CD4-positive, CD25-positive, alpha-beta regulatory T cell (primary cell): ENCODE data around the gene DHCR7. TPM values are rescaled to one million over a fixed set of nuclear protein-coding genes. Genes with fewer than 3 reads are reported as not detected.

ENCODE experiments used
- polyA plus RNA-seq, 4 donors: library from polyadenylated mRNA; unstranded; fragments of 300-500 nt; fragmentation: Illumina TruSeq; gene quantifications; one replicate each; pipeline ENCODE4 v1.2.3, GENCODE V29; 2021
- total RNA-seq: library from RNA; stranded (reverse); gene quantifications from one replicate; pipeline ENCODE4 v1.2.3, GENCODE V29; 2022

Gene DHCR7
- total and polyA plus RNA-seq, 5 donors from 2014 or later, result 11.2 to 21.1 (median 15.4) TPM

Other genes starting within 250 kb of the DHCR7 start
- gene SHANK2, start 195.8 kb downstream of the DHCR7 start, total RNA-seq, result not detected
- not detected for gene SHANK2, start 195.8 kb downstream of the DHCR7 start, polyA plus RNA-seq
- 151 TPM for gene NADSYN1, start 4.8 kb upstream of the DHCR7 start, total RNA-seq
- 10 to 100 TPM; 35.1 to 43.1 (median 41.2) TPM for gene NADSYN1, start 4.8 kb upstream of the DHCR7 start, polyA plus RNA-seq
- not detected for gene KRTAP5-7, start 78.9 kb upstream of the DHCR7 start, total RNA-seq
- gene KRTAP5-7, start 78.9 kb upstream of the DHCR7 start, polyA plus RNA-seq, result not detected
- gene KRTAP5-8, start 89.6 kb upstream of the DHCR7 start, total RNA-seq, result 0.35 TPM
- not detected for gene KRTAP5-8, start 89.6 kb upstream of the DHCR7 start, polyA plus RNA-seq
- gene KRTAP5-9, start 100.0 kb upstream of the DHCR7 start, total RNA-seq, result 0.35 TPM
- gene KRTAP5-9, start 100.0 kb upstream of the DHCR7 start, polyA plus RNA-seq, result not detected
- not detected for gene KRTAP5-10, start 117.2 kb upstream of the DHCR7 start, total RNA-seq
- not detected for gene KRTAP5-10, start 117.2 kb upstream of the DHCR7 start, polyA plus RNA-seq
- not detected for gene KRTAP5-11, start 134.5 kb upstream of the DHCR7 start, total RNA-seq
- not detected for gene KRTAP5-11, start 134.5 kb upstream of the DHCR7 start, polyA plus RNA-seq